HepG2 (cell line): ENCODE measurements around the gene CLIP2.
"Not testable (repeated sequence)": the region's sequence is repeated elsewhere in the genome, so short reads cannot be mapped to it uniquely, and the experiment has no call there.

Source experiments
- HNRNPH1 ChIP-seq: fragments of 200-400 bp; formaldehyde crosslinking; optimal IDR thresholded peaks from 2 replicates; pipeline ENCODE3; 2017; ENCODE audit warnings: mild to moderate bottlenecking, low read depth, low read length
- MAFF ChIP-seq: IDR thresholded peaks from 2 replicates; pipeline ENCODE4 v1.6.1; 2011; ENCODE audit warnings: low read depth, low read length, improper control_type of control experiment
- POLR2AphosphoS5 ChIP-seq: IDR thresholded peaks from 2 replicates; pipeline ENCODE4 v1.6.1; 2012; ENCODE audit warnings: low read depth, low read length
- SOX13 ChIP-seq, 3 experiments: fragments of 450-650 bp in 1 of 3; sonication (generic) in 1 of 3; formaldehyde crosslinking in 1 of 3; IDR thresholded peaks in 2 of 3; conservative IDR thresholded peaks in 1 of 3; 2 replicates each; pipeline versions ENCODE4 v1.5.0 to v1.6.1; 2016 to 2020; ENCODE audit warnings: antibody characterized with exemption in 1 of 3, mild to moderate bottlenecking in 1 of 3, missing compliant biosample characterization in 1 of 3, missing genetic modification reagents in 1 of 3, moderate library complexity in 1 of 3
- ZFP36L1 ChIP-seq: sonication (generic); formaldehyde crosslinking; IDR thresholded peaks from 2 replicates; pipeline ENCODE4 v1.8.0; 2022; ENCODE audit warnings: mild to moderate bottlenecking, missing genetic modification reagents, moderate library complexity
- ZNF274 ChIP-seq: sonication (generic); formaldehyde crosslinking; IDR thresholded peaks from 2 replicates; pipeline ENCODE4 v1.5.1; 2020; ENCODE audit warnings: mild to moderate bottlenecking, missing genetic modification reagents
- ZNF792 ChIP-seq: IDR thresholded peaks from 2 replicates; pipeline ENCODE4 v1.6.1; 2016
- ZSCAN9 ChIP-seq: IDR thresholded peaks from 2 replicates; pipeline ENCODE4 v1.6.1; 2016; ENCODE audit warnings: borderline replicate concordance
- TF ChIP-seq, protein P1 (sequence below): IDR thresholded peaks from 2 replicates; pipeline ENCODE4 v1.6.1; 2016
- TF ChIP-seq, protein P2 (sequence below): fragments of 450-650 bp; IDR thresholded peaks from 2 replicates; pipeline ENCODE4 v1.6.1; 2016

DNA sequence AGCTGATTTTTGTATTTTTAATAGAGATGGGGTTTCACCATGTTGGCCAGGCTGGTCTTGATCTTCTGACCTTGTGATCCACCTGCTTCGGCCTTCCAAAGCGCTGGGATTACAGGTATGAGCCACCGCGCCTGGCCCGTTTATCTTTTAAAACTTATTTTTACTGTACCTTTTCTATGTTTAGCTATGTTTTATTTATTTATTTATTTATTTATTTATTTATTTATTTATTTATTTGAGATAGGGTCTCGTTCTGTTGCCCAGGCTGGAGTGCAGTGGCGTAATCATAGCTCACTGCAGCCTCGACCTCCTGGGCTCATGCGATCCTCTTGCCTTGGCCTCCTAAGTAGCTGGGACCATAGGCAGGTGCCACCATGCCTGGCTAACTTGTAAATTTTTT is 33.7 kb downstream of the CLIP2 start:
- TF ChIP-seq, protein P1, sequence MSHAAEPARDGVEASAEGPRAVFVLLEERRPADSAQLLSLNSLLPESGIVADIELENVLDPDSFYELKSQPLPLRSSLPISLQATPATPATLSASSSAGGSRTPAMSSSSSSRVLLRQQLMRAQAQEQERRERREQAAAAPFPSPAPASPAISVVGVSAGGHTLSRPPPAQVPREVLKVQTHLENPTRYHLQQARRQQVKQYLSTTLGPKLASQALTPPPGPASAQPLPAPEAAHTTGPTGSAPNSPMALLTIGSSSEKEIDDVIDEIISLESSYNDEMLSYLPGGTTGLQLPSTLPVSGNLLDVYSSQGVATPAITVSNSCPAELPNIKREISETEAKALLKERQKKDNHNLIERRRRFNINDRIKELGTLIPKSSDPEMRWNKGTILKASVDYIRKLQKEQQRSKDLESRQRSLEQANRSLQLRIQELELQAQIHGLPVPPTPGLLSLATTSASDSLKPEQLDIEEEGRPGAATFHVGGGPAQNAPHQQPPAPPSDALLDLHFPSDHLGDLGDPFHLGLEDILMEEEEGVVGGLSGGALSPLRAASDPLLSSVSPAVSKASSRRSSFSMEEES = not testable (repeated sequence)
- not testable (repeated sequence) for TF ChIP-seq HNRNPH1; POLR2AphosphoS5; ZNF274; ZFP36L1 (CRISPR knock-in tag); ZSCAN9 (CRISPR knock-in tag); MAFF; ZNF792 (CRISPR knock-in tag); SOX13 (IDR thresholded peaks at IDR 0.05); SOX13 (CRISPR knock-in tag; conservative IDR thresholded peaks at IDR 0.05 in 1 of 2, IDR thresholded peaks at IDR 0.05 in 1 of 2)
- TF ChIP-seq, protein P2, sequence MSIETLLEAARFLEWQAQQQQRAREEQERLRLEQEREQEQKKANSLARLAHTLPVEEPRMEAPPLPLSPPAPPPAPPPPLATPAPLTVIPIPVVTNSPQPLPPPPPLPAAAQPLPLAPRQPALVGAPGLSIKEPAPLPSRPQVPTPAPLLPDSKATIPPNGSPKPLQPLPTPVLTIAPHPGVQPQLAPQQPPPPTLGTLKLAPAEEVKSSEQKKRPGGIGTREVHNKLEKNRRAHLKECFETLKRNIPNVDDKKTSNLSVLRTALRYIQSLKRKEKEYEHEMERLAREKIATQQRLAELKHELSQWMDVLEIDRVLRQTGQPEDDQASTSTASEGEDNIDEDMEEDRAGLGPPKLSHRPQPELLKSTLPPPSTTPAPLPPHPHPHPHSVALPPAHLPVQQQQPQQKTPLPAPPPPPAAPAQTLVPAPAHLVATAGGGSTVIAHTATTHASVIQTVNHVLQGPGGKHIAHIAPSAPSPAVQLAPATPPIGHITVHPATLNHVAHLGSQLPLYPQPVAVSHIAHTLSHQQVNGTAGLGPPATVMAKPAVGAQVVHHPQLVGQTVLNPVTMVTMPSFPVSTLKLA = not testable (repeated sequence)
